ENCODE data around the gene RAB21.
A peak's percentile ranks its signal among the peaks of the same experiment; 100 is the strongest.
"Not testable (repeated sequence)": the region's sequence is repeated elsewhere in the genome, so short reads cannot be mapped to it uniquely, and the experiment has no call there.

The RAB21 gene

DNA sequence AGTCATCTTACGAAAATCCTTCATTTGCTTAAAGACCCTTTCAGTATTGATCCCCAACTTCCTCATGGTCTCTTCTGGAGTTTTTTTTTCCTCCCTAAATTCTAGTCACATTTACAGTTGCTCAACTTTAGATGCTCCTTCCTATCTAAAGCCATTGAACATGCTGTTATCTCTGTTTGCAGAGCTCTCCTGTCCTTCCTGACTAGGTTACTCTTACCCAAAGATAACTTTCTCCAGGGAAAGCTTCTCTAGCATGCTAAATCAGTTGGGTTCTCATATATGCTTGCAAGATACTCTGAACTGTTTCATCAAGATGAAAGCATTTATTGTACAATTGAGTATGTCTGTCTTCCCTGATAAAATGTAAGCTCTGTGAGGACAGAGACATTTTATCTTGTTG, 1.8 kb upstream of the RAB21 start:
- TF ChIP-seq CTCF (IDR thresholded peaks at IDR 0.05; ENCODE audit: low read depth, low read length) = no peak
- H3K4me3 ChIP-seq (ENCODE audit: low read depth, low read length) = no peak overlapping the region

DNA sequence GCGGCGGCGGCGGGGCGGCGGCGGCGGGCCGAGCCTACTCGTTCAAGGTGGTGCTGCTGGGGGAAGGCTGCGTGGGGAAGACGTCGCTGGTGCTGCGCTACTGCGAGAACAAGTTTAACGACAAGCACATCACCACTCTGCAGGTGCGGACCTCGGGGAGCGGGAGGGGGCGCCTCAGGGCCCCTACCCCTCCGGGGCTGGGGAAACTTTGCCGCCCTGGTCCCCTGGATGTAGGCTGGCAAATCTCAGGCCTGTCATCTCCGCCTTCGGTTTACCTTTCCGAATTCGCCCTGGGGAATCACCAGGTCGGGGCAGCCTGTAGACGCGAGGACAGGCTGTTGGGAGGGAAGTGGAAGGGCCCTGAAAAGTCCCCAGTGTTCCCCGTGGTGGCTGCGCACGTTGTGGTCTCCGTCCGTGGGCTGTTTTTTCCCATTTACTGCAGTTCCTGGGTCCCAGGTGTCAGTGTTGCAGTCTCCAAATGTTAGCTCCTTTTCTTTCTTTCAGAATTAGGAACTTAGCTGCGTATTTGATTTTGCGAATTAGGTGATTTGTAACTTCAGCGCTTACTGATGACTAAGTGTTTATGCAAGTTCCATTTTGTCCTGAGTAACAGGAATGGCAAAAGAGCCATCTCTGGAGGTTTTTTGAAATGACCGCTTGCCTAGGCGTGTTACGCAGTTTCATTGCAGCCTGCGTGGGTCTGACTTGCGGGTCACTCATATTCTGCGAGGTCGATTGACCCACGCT, 656 bp downstream of the RAB21 start:
- no peak for TF ChIP-seq CTCF (IDR thresholded peaks at IDR 0.05; ENCODE audit: low read depth, low read length)
- H3K4me3 ChIP-seq (ENCODE audit: low read depth, low read length) = peak overlapping the region; percentile 96

DNA sequence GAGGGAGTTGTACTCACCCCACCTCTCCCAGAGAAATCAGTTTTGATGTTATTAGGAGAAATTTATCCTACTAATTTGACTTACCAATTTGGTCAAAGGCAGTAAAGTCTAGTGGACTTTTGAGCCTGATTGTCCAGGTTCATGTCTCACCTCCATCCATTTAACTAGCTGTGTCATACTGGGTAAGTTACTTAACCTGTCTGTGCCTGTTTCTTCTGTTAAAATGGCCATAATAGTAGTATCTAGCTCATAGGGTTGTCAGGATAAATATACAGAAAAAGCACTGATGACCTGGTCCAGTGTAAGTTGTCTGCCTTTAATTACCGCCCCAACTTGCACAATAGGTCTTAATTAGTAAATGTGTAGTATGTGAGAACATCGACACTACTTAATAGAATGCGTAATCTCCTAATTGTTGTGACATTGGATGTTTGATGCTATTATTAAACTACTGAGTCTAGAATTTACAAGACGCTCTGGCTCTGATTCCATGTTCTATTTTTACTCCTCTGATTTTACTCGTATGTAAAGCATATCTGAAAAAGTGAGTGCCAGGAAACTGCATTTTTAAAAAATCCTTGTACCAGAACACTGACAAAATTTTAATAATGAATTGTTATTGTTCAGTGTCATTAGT, 1.5 kb downstream of the RAB21 start:
- H3K4me3 ChIP-seq (ENCODE audit: low read depth, low read length) = peak overlapping the region; percentile 96
- TF ChIP-seq CTCF (IDR thresholded peaks at IDR 0.05; ENCODE audit: low read depth, low read length) = no peak

DNA sequence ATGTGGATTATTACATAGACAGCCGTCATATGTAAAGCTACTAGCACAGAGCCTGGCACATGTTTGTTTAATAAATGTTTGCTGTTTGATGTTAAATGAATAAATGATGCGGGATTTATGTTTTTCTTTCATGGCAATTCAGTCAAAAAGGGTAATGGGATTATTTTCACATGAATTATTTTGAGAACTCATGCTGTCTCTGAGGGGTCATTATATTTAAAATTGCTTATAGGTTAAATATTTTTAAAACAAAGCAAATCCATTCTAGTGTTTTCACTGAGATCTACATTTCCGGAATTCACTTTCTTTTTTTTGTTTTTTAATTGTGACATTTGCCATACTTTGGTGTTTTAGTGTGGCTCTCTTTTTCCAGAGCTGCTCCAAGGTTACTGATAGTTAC, 5.3 kb downstream of the RAB21 start:
- TF ChIP-seq CTCF (IDR thresholded peaks at IDR 0.05; ENCODE audit: low read depth, low read length) = no peak

DNA sequence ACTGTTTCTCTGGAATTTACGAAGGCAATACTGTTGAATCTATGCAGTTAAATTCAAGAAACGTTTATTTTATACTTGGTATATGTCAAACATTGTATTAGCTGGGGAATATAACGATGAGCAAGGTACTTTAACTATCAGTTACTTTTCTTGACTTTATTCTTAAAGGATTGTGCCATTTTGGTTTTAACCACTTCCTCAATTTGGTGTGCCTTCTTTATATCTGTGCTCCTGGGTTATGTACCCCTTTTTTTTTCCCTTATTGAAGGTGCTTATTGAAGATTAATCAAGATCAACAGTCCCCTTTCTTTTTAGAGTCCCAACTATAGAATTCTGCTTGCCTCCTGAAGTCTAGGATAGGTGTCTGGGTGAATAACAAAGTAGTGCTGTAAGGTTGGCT, 5.8 kb downstream of the RAB21 start:
- no peak for TF ChIP-seq CTCF (IDR thresholded peaks at IDR 0.05; ENCODE audit: low read depth, low read length)
- H3K4me3 ChIP-seq (ENCODE audit: low read depth, low read length) = no peak overlapping the region

More for the DNA sequence above, 5.3 kb downstream of the RAB21 start:
- H3K4me3 ChIP-seq (ENCODE audit: low read depth, low read length) = no peak overlapping the region

- not testable (repeated sequence) for H3K4me3 ChIP-seq (ENCODE audit: low read depth, low read length)
Measured at GRCh38 chr12:71761354-71761753, 6.7 kb downstream of the RAB21 start.

DNA sequence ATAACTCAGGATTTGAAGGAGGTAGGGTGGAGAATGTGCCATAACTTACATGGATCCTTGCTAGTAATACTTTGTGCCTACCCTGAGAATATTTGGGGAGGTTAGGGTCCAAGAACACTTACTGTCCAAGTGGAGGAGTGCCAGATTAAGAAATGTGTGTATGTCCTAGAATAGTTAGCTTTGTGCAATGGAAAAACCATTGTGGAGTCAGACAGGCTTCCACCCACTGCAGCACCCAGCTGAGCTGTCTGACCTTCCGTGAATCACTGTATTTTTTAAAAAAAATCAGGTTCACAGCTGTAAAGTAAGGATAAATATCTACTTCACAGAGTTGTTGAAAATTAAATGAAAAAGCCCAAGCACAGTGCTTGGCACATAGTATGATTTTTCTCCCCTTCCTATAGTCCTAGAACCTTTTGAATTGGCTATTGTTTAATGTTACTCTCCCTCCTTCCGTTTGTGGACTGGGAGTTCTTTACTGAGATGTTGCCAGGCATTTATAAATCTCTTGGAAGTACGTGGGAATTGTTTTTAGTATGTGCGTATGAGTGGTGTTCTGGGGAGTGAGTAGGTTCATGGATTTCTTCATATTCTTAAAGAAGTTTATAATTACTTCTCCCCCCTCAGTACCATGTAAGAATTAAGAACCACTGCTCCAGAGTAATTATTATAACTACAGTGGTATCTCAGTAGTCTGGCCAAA, 9.2 kb downstream of the RAB21 start:
- no peak for TF ChIP-seq CTCF (IDR thresholded peaks at IDR 0.05; ENCODE audit: low read depth, low read length)
- no peak overlapping the region for H3K4me3 ChIP-seq (ENCODE audit: low read depth, low read length)
